Measurements from ENCODE around the gene EREG.
"Not testable (repeated sequence)": the region's sequence is repeated elsewhere in the genome, so short reads cannot be mapped to it uniquely, and the experiment has no call there.

Gene EREG

DNA sequence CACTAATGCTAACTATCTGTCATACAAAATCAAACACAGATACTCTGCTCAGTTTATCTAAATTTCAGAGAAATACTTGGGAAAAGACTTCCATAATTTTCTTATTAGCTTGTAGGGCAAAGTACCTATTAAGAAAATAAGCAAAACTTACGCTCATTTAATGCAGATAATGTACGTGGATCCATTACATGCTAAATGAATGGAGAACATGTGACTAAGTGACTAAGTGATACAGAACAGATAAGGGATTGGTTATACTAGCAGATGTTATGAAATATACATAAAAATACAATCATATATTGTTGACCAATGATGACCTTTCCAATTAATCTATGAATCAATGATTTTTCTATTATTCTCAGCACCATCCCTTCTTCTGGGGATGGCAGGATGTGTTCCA is 25.7 kb downstream of the EREG start:
- DNase-seq (ENCODE audit: low spot score) = no peak

DNA sequence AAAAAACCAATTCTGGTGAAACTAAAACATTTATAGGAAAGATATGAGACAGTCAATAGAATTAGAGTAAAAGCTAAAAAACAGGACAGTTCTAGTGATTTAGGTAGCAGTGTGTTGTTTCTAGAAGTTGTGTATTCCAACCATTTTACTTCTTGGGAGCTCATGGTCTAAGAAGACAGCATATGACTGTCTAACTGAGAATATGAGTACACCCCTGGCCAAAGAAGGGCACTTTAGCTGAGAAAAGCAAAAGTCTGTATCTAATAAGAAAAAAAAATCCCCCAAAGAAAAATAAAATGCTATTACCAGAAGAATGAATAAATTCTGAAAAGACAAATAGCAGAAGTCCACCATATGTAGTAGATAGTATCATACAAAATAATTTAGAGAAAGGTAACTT is 26.4 kb downstream of the EREG start:
- no peak for DNase-seq (ENCODE audit: low spot score)

DNA sequence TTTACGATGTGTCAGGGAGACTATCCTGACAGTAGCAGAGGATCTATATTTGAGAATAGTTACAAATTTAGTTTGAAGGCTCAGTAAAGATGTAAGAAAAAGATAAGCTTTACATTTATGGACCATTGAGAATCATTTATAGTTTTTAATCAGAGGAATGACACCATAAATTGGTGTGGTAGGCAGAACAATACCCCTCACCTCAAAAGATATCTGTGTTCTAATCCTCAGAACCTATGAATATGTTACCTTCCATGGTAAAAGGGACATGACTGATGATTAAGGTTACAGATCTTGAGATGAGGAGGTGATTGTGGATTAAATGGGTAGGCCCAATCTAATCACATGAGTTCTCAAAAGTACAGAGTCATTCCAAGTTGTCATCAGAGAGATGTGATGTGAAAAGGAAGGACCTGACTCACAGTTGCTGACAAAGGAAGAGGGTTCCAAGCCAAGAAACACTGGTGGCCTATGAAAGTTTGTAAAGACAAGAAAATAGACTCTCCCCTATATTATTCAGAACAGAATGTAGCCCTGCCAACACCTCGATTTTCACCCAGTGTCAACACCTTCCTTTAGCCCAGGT is 27.0 kb downstream of the EREG start:
- DNase-seq (ENCODE audit: low spot score) = no peak

DNA sequence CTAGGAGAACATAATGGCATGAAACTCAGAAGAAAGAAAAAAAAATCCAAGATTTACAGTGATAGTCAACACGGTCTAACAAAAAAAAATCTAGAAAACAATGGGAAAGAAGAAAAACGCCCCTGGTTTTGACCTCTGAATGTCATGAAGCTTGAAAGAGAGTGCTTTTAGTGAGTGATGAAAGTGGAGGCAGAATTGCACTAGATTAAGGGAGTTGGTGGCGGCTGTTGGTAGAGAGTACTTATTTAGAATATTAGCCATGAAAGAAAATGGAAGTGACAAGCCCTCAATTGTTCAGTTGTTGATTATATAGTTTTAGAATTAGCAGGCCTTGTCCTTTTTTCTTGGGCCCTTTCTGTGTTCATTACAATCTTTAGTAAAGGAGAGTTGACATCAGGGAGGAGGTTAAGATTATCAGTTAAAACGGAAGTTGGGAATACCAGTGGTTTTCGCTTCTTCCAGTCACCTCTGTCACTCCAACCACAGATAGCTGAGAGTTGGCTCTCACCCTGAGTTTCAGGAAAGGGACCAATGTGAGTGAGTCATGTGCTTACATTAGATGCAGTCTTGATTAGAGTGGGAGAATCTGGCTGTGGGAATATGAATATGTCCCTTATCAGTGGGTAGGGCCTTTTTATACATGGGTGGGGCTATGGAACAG is 29.7 kb downstream of the EREG start:
- DNase-seq (ENCODE audit: low spot score) = no peak

DNA sequence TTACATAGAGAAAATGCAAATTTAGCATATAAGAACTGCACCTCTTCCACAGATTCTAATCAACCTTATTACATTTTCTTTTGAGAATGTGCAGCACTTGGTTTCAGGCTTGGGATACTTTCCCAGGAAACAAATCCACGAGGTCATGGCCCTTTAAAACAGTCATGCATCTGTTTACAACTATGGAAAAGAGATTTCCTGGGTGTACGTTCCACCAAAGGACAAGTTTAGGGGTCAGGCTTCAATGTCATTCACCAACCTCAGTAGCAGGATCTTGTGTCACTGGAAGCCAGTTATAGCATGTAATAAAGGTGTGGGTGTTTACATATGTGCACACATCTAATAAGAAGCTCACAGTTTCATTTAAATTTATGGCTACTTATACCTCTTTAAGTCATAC is 30.7 kb downstream of the EREG start:
- no peak for DNase-seq (ENCODE audit: low spot score)

DNA sequence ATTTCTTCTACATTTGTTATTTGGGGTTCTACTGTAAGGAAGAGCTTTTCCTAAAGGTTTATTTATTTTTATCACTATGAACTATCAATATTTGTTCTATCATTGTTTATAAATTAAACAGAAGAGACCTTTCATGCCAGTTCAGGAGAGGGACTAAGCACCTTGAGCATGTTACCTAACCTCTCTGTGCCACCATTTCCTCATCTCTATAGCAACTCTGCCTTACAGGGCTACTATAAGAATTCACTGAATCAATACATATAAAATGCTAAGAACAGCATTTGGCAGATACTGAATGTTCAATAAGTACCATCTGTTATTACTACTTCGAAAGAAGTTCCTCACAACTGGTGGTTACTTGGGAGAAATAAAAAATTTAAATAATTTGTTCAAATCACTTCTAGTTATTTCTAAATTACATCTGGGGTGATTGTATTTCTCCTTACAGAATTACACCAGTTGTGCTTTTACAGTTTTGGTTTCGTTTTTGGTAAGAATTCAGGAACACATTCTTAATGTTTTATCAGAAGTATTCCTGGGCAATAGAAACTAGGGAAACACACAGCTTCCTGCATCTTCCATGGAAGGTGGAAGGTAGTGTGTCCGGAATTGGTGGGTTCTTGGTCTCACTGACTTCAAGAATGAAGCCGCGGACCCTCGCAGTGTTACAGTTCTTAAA is 32.9 kb downstream of the EREG start:
- no peak for DNase-seq (ENCODE audit: low spot score)

DNA sequence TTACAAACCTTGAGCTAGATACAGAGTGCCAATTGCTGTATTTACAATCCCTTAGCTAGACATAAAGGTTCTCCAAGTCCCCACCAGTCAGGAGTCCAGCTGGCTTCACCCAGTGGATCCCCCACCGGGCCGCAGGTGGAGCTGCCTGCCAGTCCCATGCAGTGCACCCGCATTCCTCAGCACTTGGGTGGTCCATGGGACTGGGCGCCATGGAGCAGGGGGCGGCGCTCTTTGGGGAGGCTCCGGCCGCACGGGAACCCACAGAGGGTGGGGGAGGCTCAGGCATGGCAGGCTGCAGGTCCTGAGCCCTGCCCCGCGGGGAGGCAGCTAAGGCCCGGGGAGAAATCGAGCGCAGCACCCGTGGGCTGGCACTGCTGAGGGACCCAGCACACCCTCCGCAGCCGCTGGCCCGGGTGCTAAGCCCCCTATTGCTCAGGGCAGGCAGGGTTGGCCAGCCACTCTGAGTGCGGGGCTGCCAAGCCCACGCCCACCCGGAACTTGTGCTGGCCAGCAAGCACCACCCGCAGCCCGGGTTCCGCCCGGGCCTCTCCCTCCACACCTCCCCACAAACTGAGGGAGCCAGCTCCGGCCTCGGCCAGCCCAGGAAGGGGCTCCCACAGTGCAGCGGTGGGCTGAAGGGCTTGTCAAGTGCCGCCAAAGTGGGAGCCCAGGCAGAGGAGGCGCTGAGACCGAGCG is 34.1 kb downstream of the EREG start:
- DNase-seq (ENCODE audit: low spot score) = not testable (repeated sequence)

DNA sequence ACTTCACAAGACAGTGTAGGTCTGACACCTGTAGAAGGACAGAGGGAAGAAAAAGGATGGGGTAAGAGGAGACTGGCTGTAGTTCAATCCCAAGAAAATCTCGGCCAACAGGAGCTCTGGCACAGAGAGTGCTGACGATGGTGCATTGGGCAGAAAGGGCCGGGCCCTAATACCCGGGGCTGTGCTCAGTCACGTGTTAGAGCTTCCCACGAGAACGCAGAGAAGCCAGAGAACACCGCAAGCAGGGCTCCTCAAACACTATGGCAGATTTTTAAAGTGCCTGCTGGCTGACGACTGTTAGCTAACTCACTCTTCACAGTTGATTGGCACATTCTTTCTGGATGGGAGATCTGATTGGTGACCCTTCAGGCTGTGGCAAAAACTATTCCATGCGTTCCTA is 35.5 kb downstream of the EREG start:
- no peak for DNase-seq (ENCODE audit: low spot score)

DNA sequence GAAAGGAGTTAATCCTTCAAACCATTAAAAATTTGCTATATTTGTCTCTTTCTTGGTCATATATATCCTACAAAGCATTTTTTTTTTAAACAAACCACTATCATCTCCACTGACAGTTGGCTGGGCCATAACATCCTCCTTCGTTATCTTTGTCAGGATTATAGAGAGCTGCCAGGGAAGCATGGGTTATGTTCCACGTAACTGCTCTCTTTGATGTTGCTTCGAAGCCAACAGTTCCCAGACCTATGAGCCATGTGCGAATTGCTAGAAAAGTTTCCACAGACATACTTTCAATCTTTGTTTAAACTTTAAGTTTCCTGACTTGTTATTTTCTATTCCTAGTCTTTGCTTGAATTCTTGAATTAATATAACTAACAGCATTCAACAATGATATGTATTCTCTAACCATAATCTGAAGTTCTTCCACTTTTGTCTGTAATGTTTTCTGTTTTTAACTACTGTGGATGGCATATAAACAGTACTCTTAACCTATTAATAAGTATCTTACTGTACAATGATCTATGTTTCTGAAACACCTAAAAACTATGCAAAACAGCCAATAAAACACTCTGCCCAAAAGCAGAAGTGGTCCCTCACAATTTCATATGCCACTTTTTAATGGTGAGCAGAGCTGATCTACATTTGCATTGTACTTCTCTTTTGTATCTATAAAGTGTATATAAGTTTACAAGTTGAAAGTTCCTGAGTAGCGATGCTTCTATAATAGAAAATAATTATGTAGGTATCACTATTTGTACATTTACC is 37.9 kb downstream of the EREG start:
- DNase-seq (ENCODE audit: low spot score) = no peak

DNA sequence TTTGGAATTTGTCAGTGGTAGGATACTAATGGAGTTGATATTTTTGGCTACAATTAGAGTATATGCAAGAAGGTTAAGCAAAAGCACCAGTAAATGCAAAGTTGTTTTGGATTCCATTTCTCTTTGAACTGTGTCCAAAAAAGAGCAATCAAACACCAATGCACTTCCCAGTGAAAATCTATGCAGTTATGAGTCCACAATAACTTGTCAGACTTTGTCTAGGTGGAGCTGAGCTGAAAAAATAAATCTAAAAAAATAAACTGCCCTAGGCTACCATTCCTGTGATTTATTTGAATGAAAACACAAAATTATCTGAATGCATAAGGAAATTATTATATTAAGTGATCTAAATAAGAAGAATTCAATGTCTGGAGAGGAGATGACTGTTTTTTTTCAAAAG is 42.9 kb downstream of the EREG start:
- no peak for DNase-seq (ENCODE audit: low spot score)

DNA sequence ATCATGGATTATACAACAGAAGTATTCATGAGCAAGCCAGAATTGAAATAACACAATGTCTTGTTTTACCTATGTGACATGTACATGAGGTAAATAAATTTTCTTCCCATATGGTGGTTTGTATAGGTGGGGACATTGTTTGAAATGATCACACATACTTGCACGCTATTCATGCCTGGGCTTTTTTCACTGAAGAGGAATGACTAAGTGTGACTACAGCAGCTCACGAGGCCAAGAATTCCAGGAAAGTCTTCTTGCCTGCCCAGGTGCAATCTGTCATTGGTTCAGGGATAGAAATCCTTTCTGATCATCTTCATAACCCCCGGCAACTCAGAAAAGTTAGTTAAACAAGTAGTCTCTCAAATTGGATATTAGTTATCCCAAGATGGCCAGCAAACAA is 43.7 kb downstream of the EREG start:
- DNase-seq (ENCODE audit: low spot score) = no peak

DNA sequence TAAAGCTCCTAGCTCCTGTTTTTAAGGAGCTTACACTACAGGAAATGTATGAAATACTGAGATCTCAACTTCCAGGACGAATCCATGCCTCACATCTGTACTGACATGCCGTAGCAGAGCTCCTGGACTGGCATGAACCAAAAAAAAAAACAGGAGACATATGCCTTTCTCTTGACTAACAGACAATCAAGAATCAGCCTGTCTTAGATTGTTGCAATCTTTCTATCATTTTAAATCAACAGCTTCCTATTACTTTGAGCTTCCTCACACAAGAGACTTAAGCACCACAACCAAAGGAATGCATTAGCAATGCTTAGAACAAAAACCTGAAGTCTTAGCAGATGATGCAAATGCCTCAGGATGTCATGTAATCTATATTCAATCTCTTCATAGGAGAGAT is 45.3 kb downstream of the EREG start:
- DNase-seq (ENCODE audit: low spot score) = no peak

DNA sequence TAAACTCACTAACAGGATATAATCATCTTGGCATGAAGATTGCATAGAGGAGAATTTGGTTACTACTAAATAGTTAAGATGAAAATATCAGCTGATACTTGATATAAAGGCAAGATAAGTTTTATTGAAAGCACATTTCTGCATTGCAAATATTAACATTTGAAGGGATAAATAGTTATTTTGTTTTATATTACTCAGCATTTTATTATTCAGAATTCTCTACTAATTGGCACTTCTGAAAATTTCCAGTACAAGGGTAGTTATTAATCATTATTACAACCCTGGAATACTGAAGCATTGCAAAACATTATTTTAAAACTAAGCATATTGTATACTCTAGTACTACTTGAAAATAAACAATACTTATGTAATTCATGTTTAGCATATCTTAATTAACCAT is 47.3 kb downstream of the EREG start:
- DNase-seq (ENCODE audit: low spot score) = no peak

DNA sequence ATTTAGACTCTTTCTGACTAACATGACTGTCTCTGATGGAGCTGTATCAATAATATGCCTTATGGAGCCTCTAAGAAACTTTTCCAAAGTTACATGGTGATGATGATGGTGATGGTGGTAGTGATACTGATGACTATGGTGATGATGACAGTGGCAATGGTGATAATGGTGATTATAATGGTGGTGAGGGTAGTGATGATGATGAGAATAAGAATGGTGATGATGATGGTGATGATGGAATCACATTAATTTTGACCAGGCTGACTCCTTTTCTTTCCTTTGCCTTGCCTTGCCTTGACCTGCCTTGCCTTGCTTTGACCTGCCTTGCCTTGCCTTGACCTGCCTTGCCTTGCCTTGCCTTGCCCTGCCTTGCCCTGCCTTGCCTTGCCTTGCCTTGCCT is 48.3 kb downstream of the EREG start:
- no peak for DNase-seq (ENCODE audit: low spot score)

DNA sequence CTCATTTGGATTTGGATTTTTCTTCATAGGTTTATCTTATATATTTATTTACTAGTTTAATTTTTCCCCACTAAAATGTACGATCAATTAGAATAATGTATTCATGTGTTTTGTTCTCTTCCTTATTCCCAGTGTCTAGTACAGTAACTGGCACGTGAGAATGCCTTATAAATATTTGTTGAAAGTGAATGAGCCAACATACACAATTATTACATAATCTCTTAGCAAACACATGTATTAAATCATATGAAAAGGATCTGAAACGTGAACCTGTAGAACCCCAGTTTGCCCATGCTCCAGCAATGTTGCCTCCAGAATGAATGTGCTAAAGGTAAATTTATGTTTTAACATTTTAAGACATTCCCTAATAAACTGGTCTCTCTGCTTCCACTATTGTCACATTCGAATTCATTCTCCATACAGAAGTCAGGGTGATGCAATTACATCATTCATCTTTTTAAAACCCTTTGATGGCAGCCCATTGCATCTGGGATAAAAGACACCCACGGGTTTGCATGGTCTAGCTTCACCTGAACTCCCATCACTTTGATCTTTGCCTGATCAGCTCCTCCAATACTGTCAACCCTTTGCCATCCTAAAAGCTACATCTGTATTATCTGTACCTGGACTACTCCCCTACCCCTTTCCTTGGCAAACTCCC is 49.3 kb downstream of the EREG start:
- no peak for DNase-seq (ENCODE audit: low spot score)

DNA sequence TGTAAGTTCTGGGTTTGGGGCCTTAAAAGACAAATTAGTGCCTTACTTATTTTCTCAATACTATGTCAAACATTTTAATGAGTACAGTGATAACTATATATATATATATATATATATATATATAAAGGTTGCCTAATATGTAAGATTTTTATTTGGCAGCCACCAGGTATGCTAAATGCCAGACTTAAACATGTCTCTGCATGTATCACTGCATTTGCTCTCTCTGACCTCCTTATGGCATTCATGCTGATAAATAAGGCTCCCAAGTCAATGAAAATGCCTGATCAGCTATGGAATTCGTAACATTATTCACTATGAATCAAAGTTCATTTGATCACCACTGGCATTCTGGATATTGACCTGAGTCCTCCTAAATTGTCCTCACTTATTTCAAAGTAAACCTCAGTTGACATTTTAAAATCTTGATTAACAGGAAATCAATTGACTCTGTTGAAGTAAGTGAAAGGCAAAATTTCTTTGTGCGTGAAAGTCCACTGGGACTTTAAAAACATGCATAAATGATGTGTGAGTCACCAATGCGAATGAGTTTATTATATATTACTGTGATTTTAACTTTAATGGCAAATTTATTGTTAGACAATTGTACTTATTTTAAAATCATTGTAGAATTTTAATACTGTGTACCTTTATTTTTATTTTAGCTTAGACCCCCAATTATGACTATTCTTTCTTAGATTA is 50.8 kb downstream of the EREG start:
- DNase-seq (ENCODE audit: low spot score) = no peak

DNA sequence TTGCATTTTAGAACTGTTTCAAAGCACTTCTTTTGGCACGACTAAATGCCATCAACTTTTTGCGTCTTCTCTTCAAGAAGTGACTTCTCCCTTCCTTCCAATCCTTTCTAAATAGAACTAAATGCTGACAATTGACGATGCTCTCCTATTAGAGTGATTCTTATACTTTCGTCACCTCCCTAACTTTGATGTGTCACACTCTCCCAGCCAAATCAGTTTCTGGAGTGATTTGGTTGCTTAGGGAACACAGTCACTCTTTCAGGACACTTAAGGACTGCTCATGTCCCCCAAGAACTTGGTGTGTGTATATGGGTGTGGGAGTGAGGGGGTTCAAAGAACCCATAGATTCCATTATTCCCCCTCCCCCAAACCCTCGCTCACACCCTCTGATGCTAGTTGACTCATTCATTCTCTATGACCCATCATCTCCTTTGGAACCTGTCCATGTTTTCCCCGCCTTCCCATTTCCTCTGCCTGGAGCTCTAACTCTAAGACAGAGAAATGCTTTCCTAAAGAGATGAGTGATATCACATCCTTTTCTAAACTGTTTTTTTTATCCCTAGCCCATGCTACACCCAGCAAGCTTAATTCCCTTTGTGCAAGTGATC is 53.2 kb downstream of the EREG start:
- no peak for DNase-seq (ENCODE audit: low spot score)

DNA sequence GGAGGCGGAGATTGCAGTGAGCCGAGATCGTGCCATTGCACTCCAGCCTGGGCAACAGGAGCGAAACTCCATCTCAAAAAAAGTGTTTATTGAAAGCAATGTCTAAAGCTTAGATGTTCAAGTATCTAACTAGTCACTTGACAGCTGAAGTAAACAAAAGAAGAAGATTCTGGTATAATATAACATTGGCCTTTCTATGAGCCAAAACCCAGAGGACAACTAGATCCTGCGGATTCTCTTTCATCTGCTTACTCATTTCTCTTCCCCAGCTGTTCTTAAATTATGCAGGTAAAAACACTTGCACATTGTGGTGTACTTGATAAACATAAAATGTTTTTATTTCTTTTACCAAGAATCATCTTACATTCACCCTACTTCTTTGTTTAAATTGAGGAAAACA is 55.9 kb downstream of the EREG start:
- no peak for DNase-seq (ENCODE audit: low spot score)

DNA sequence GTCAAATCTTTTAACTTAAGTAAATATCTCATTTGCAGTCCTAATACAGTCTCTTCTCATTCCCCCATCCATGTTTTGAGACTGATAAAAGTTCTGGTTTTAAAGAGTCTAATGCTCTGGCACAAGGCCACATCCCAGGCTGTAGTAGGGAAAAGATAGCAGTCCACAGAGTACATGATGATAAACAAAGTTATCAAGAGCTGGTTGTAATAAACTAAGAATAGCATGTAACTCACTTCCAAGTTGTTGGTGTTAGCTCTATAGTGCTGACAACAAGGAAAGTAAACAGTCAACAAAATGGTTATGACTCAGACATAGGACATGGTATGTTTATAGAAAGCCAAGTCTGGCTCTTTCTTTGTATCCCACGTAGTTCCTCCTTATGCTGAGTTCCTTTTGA is 58.2 kb downstream of the EREG start:
- no peak for DNase-seq (ENCODE audit: low spot score)

DNA sequence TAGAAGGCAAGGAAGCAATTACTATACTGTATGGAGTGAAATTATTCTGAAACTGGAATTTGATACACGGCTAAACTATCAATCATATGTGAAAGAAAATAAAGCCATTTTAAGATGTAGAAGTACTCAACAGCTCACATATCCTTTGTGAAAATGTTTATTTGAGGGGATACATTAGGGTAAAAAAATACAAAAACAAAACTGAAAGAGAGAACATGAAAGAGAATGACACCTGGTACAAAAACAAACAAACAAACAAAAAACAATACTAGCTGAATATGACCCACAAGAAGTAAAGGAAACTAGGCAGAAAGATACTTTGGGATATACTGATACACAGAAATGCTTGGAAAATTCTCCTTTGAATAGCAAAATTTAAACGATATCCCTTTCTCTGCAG is 59.2 kb downstream of the EREG start:
- DNase-seq (ENCODE audit: low spot score) = no peak

DNA sequence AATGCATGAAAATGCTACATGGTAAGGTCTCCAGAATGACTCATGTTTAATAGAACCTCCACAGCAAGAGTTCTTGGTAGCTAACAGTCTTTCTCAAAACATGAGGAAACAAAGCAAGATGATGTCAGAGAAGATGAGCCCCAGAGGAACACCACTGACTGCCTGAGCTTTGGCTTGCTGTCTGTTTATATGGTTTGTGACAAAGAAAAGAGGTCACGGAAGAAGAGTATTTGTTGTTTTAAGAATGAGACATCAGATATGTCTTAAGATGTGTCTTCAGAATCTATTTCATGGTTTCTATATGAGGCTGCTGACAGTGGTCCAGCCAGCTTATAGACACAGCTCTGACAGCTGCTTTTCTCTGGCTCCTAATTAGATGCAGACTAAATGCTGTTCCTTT is 61.2 kb downstream of the EREG start:
- no peak for DNase-seq (ENCODE audit: low spot score)
